GM21447 (cell line): Measurements from ENCODE around the gene PRCD.

Experiments used
- ATAC-seq: cut with Tn5 transposase; IDR thresholded peaks from one replicate; pipeline ENCODE4 v1.9.1; 2021; ENCODE audit not compliant: unreplicated experiment

PRCD gene

GRCh38 chr17:76568811-76569221 lies 29.0 kb downstream of the PRCD start:
- ATAC-seq: no peak

- ATAC-seq: no peak
Observed at GRCh38 chr17:76569607-76570279, 29.9 kb downstream of the PRCD start.

GRCh38 chr17:76570457-76570856 lies 30.6 kb downstream of the PRCD start:
- ATAC-seq: no peak

GRCh38 chr17:76570877-76571471 lies 31.1 kb downstream of the PRCD start:
- no peak for ATAC-seq

GRCh38 chr17:76572201-76572910 lies 32.5 kb downstream of the PRCD start:
- ATAC-seq: no peak

- no peak for ATAC-seq
Observed at GRCh38 chr17:76573096-76573495, 33.3 kb downstream of the PRCD start.

- no peak for ATAC-seq
Observed at GRCh38 chr17:76574166-76574565, 34.3 kb downstream of the PRCD start.

GRCh38 chr17:76575570-76575969 lies 35.7 kb downstream of the PRCD start:
- no peak for ATAC-seq

GRCh38 chr17:76576189-76576588 lies 36.3 kb downstream of the PRCD start:
- ATAC-seq: no peak

- ATAC-seq: no peak
Observed at GRCh38 chr17:76577876-76578275, 38.0 kb downstream of the PRCD start.

GRCh38 chr17:76578376-76578775 lies 38.5 kb downstream of the PRCD start:
- no peak for ATAC-seq

- ATAC-seq: no peak
Observed at GRCh38 chr17:76579281-76579680, 39.4 kb downstream of the PRCD start.

- ATAC-seq: no peak
Observed at GRCh38 chr17:76581515-76581914, 41.7 kb downstream of the PRCD start.

- no peak for ATAC-seq
Observed at GRCh38 chr17:76582660-76583059, 42.8 kb downstream of the PRCD start.

- no peak for ATAC-seq
Observed at GRCh38 chr17:76584427-76585032, 44.7 kb downstream of the PRCD start.

GRCh38 chr17:76585033-76585648 lies 45.3 kb downstream of the PRCD start:
- no peak for ATAC-seq

- ATAC-seq: no peak
Observed at GRCh38 chr17:76585649-76586593, 46.1 kb downstream of the PRCD start, which contains the start of gene ST6GALNAC2. ST6GALNAC2 (minus strand) TSS chr17:76585860; CDS start chr17:76585808, 52 bp downstream.

GRCh38 chr17:76586741-76587487 lies 47.1 kb downstream of the PRCD start:
- no peak for ATAC-seq

- no peak for ATAC-seq
Observed at GRCh38 chr17:76588182-76588581, 48.3 kb downstream of the PRCD start.
